ENCODE data around the gene PDIK1L. TPM values are rescaled to one million over a fixed set of nuclear protein-coding genes. Genes with fewer than 3 reads are reported as not detected.

The PDIK1L gene
- total RNA-seq, 1 experiment from 2014 or later, result 4.5 TPM

GRCh38 chr1:26121854-26122773 lies 10.5 kb downstream of the PDIK1L start:
- no peak for DNase-seq (ENCODE audit: low read depth)

DNA sequence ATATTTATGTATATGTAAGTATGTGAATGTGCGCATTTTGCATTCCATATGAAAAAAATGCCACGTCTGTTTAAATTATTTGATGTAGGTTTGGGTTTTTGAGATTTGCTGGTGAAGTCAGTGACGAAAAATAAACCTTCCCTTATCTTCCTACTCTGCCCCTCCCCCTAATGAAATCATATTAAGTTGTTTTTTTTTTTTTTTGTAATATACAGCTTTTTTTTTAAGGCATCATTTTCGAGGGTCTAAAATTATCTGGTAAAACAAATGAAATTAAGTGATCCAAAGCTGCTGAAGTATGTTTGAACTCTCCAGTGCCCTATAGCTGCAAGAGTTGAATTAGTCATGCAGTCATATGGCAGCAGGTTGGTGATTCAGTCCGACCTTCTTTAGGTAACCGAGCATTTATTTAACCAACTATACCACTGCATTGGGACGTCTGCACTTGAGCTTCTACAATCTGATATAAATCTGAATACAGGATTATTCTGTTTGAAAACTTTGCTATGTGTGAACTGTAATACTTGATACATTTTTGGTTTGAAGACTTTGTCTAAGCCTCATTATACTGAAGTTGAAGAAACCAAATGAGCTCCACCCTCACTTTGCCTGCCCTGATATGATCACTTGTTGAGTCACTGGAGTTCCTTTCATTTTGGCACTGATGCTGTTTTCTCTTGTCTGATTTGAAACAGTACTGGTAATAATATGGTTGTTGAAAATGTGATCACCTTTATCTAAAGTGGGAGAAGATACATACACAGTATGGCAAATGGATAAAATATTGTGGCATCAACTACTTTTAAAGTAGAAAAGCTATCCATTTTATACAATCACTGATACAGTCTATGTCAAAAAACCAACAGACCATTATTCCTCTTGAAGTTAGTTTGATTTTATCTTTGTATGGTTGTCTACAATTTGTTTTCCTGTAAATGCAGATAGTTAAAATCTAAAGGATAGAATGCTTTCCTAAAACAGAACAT lies 11.7 kb downstream of the PDIK1L start:
- DNase-seq (ENCODE audit: low read depth), result peak; percentile 84

GRCh38 chr1:26124418-26125331 lies 13.1 kb downstream of the PDIK1L start:
- no peak for DNase-seq (ENCODE audit: low read depth)

- no peak for DNase-seq (ENCODE audit: low read depth)
Observed at GRCh38 chr1:26125382-26125781, 13.8 kb downstream of the PDIK1L start.

GRCh38 chr1:26125946-26126320 lies 14.3 kb downstream of the PDIK1L start:
- no peak for DNase-seq (ENCODE audit: low read depth)

DNA sequence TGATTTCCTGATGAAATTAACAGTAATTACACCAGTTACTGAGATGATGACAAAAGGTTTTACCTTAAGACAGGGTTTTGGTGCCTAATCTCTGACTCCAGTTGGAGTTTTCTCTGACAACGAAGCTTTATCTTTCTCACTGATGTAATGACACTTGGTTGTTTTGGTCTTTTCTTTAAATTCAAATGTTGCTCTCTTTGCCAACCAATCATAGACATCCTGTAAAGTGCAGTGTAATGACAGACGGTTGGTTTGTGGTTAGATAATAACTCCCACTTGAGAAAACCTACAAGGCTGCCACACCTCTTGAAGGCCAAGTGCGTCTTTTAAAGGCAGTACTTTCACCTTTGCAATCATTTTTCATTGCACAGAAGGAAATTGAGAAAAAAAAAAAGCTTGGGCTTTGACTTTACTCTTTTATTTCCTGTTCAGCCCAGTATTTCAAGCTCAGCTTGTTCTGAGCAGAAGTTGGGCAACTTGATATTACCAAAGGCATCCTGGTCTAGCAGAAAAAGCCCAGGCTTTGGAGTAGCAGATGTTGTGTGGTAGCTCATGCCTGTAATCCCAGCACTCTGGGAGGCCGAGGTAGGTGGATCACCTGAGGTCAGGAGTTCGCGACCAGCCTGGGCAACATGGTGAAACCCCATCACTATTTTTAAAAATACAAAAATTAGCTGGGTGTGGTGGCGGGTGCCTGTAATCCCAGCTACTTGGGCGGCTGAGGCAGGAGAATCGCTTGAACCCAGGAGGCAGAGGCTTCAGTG lies 14.9 kb downstream of the PDIK1L start:
- peak; percentile 85 for DNase-seq (ENCODE audit: low read depth)

GRCh38 chr1:26127235-26128163 lies 15.9 kb downstream of the PDIK1L start:
- DNase-seq (ENCODE audit: low read depth), result no peak

DNA sequence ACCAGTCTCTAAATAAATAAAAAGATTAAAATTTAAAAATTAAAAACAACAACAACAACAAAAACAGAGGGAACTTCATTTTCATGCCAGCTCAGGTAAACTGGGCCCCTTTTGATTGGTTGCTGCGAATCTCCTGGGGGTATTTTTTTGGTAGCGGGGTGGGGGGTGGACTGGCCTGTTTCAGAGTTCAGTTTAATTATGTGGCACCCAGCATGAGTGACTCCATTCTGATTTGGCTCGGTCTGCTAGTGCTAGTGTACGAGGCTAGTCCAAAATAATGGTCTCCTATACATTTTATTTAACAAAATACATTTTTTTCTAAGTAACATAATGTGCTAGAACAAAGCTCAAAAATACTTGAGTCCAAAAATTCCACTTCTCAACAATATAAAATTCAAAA lies 18.2 kb downstream of the PDIK1L start:
- DNase-seq (ENCODE audit: low read depth), result no peak

DNA sequence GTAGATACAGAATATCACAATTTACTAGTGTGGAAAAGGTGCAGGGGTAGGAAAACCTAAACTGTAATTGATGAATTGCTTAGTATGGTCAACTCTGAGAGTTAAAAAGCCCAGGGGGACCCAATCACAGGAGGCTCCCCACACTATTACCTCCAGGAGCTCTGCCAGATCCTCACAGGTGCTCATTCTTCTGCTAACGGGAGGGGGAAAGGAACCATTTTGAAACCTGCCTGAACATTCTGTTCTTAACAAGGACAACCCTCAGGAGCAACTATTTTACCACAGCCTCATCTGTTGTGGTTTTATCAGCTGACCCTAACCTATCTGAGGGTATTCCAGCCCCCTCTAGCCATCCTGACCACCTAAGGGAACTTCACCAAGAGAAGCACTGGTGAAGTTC lies 19.1 kb downstream of the PDIK1L start:
- no peak for DNase-seq (ENCODE audit: low read depth)

DNA sequence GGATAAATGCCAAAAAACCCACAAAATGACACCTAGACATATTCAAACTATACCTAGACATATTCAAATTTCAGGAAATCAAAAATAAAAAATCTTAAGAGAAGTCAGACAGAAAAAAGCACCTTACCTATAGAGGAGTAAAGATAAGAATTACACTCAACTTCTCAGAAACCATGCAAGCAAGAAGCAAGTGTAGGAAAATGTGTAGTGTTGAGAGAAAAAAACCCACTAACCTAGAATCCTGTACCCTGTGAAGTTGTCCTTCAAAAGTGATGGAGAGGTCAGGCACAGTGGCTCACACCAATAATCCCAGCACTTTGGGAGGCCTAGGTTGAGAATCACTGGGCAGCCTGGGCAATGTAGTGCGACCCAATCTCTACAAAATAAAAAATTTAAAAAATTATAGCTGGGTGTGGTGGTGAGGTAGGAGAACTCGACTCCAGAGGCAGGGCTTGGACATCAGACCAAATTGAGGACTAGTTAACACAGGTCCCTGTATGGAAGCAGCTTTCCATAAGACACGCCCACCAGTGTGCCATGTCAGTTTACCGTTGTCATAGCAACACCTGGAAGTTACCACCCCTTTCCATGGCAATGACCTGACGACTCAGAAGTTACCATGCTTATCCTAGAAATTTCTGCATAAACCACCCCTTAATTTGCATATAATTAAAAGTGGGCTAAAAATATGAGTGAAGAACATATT lies 20.7 kb downstream of the PDIK1L start:
- no peak for DNase-seq (ENCODE audit: low read depth)

- DNase-seq (ENCODE audit: low read depth), result no peak
Observed at GRCh38 chr1:26132834-26133167, 21.2 kb downstream of the PDIK1L start.

DNA sequence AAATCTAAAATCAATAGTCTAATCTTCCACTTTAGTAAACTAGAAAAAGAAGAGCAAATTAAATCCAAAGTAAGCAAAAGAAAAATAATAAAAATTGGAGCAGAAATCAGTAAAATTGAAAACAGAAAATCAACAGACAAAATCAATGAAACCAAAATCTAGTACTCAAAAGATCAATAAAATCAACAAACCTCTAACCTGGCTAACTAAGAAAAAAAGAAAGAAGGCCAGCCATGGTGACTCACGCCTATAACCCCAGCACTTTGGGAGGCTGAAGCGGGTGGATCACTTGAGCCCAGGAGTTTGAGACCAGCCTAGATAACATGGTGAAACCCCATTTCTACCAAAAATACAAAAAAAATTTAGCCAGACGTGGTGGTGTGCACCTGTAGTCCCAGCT lies 22.8 kb downstream of the PDIK1L start:
- no peak for DNase-seq (ENCODE audit: low read depth)

- no peak for DNase-seq (ENCODE audit: low read depth)
Observed at GRCh38 chr1:26138974-26139558, 27.4 kb downstream of the PDIK1L start.

DNA sequence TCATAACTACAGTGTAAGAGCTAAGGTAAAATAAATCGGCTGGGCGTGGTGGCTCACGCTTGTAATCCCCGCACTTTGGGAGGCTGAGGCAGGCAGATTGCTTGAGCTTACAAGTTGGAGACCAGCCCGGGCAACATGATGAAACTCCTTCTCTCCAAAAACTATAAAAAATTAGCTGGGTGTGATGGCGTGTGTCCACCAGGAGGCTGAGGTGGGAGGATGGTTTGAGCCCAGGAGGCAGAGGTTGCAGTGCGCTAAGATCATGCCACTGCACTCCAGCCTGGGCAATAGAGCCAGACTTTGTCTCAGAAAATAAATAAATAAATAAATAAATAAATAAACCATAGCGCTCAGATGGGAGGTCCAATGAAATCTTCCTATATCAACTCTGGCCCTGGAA lies 30.5 kb downstream of the PDIK1L start:
- DNase-seq (ENCODE audit: low read depth), result no peak

GRCh38 chr1:26145041-26145959 lies 33.7 kb downstream of the PDIK1L start:
- peak; percentile 65 for DNase-seq (ENCODE audit: low read depth)

GRCh38 chr1:26145960-26146294 lies 34.3 kb downstream of the PDIK1L start:
- DNase-seq (ENCODE audit: low read depth), result no peak

- no peak for DNase-seq (ENCODE audit: low read depth)
Observed at GRCh38 chr1:26148887-26149286, 37.3 kb downstream of the PDIK1L start.
